OCI-LY1 (cell line): ENCODE data around the gene CNTROB.

Experiments
- H2AFZ ChIP-seq: fragments of 200-600 bp; sonication (generic), shearing (Covaris generic); 2 replicates; pipeline ENCODE4 v1.6.0; 2014; ENCODE audit warnings: antibody characterized with exemption, mild to moderate bottlenecking, low read length
- H3F3A ChIP-seq: fragments of 200-600 bp; sonication (generic), shearing (Covaris generic); 2 replicates; pipeline ENCODE4 v1.6.0; 2014; ENCODE audit warnings: mild to moderate bottlenecking, antibody characterized with exemption, low read length, moderate library complexity; ENCODE audit not compliant: insufficient read depth
- H3K27ac ChIP-seq: fragments of 200-600 bp; sonication (generic); 2 replicates; pipeline ENCODE4 v1.5.1; 2014; ENCODE audit warnings: low read length, mixed run types, mild to moderate bottlenecking, low read depth; ENCODE audit not compliant: poor library complexity, severe bottlenecking
- H3K27me3 ChIP-seq: fragments of 200-600 bp; sonication (generic); 2 replicates; pipeline ENCODE4 v1.6.0; 2014; ENCODE audit warnings: antibody characterized with exemption, mild to moderate bottlenecking, low read length, moderate library complexity; ENCODE audit not compliant: insufficient read depth
- H3K36me3 ChIP-seq: fragments of 200-600 bp; sonication (generic); 2 replicates; pipeline ENCODE4 v1.6.1; 2014; ENCODE audit warnings: mild to moderate bottlenecking, antibody characterized with exemption, low read length, moderate library complexity, mixed read lengths; ENCODE audit not compliant: insufficient read depth
- H3K4me1 ChIP-seq: fragments of 200-600 bp; sonication (generic); 2 replicates; pipeline ENCODE4 v1.5.1; 2014; ENCODE audit warnings: mild to moderate bottlenecking, low read length, moderate library complexity; ENCODE audit not compliant: insufficient read depth, severe bottlenecking
- H3K4me2 ChIP-seq: fragments of 200-600 bp; sonication (generic), shearing (Covaris generic); 2 replicates; pipeline ENCODE4 v1.6.1; 2014; ENCODE audit warnings: low read length
- H3K4me3 ChIP-seq: fragments of 200-600 bp; sonication (generic); 2 replicates; pipeline ENCODE4 v1.5.1; 2014; ENCODE audit warnings: low read length, low read depth, mild to moderate bottlenecking, mixed read lengths; ENCODE audit not compliant: poor library complexity, severe bottlenecking
- H3K79me2 ChIP-seq: fragments of 200-600 bp; shearing (Covaris generic); 2 replicates; pipeline ENCODE4 v1.6.1; 2016; ENCODE audit warnings: mixed run types, low read length, mixed read lengths; ENCODE audit not compliant: insufficient read depth
- H3K9ac ChIP-seq: fragments of 200-600 bp; sonication (generic), shearing (Covaris generic); 2 replicates; pipeline ENCODE4 v1.6.1; 2014; ENCODE audit warnings: mild to moderate bottlenecking, low read length, mixed read lengths
- H3K9me2 ChIP-seq: fragments of 200-600 bp; sonication (generic), shearing (Covaris generic); 2 replicates; pipeline ENCODE4 v1.6.1; 2014; ENCODE audit warnings: low read depth, mild to moderate bottlenecking, low read length, mixed read lengths
- H3K9me3 ChIP-seq: fragments of 200-600 bp; shearing (Covaris generic); 2 replicates; pipeline ENCODE4 v1.6.1; 2014; ENCODE audit warnings: low read length, mixed read lengths
- H4K20me1 ChIP-seq: fragments of 200-600 bp; sonication (generic), shearing (Covaris generic); 2 replicates; pipeline ENCODE4 v1.6.0; 2016; ENCODE audit warnings: mild to moderate bottlenecking, low read length; ENCODE audit not compliant: insufficient read depth
- EZH2 ChIP-seq: fragments of 200-600 bp; sonication (generic), shearing (Covaris generic); IDR thresholded peaks from 2 replicates; pipeline ENCODE4 v1.8.0; 2017; ENCODE audit warnings: borderline replicate concordance, mixed run types, mild to moderate bottlenecking, antibody characterized with exemption, low read length, moderate library complexity, mixed read lengths
- TF ChIP-seq, protein P1 (sequence below): fragments of 200-600 bp; sonication (generic), shearing (Covaris generic); IDR thresholded peaks from 2 replicates; pipeline ENCODE4 v1.5.1; 2017; ENCODE audit warnings: mild to moderate bottlenecking, antibody characterized with exemption, low read length, moderate library complexity, mixed read lengths

CNTROB gene

DNA sequence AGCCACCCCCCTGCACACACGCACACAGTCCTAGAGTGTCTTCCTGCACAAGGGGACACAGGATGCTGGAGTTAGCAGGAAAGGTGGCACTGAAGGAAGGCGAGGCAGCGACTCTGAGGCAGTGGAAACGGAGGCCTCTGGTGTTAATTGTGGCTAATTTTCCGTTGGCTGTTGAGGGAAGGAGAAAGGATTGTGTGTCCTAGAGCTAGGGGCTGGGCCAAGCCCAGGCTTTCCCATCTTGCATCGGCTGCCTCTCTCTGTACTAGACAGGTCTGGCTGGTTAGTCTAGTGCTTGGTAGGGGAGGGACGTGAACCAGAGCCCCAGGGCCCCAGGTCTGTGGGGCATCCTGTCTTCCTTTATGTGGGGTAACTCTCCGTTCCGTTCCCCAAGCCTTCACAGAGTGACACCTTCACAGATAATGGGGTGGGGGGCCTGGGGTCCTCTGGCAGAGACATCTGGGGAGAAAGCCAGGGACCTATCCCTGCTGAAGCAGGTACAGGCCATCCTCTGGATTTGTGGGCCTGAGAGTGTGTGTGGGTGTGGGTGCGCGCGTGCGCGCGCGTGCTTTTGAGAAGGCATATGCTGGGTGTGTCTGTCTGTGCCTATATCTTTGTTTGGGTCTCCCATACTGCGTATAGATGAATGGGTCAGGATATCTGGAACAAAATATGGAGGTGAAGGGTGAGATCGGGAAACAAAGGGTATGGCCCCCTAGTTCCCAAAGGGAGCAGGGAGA lies 43.7 kb upstream of the CNTROB start, which contains the start of gene CHD3:
Gene CHD3, plus strand, starts transcription at position 606 of the 737 bp plus-strand sequence. CDS start 212 bp downstream, outside the sequence.
- Histone ChIP-seq H3K9me2 (no peaks in the 10 kb centered on the region), H2AFZ (no peak within 1 kb of the TSS), H3K79me2 (peaks cover 21% of the 10 kb centered on the region), H3K9ac (peak within 1 kb of the TSS; percentile 70), H3F3A (no peaks in the 10 kb centered on the region), H3K4me2 (peak within 1 kb of the TSS; percentile 92), H3K9me3 (no peaks in the 10 kb centered on the region), H3K4me3 (peak within 1 kb of the TSS; percentile 98), H4K20me1 (no peaks in the 10 kb centered on the region), H3K27ac (peak within 1 kb of the TSS; percentile 90), H3K4me1 (peaks cover 29% of the 10 kb centered on the region), H3K27me3 (no peaks in the 10 kb centered on the region), H3K36me3 (peaks cover 41% of the 10 kb centered on the region)
- TF ChIP-seq, protein P1, sequence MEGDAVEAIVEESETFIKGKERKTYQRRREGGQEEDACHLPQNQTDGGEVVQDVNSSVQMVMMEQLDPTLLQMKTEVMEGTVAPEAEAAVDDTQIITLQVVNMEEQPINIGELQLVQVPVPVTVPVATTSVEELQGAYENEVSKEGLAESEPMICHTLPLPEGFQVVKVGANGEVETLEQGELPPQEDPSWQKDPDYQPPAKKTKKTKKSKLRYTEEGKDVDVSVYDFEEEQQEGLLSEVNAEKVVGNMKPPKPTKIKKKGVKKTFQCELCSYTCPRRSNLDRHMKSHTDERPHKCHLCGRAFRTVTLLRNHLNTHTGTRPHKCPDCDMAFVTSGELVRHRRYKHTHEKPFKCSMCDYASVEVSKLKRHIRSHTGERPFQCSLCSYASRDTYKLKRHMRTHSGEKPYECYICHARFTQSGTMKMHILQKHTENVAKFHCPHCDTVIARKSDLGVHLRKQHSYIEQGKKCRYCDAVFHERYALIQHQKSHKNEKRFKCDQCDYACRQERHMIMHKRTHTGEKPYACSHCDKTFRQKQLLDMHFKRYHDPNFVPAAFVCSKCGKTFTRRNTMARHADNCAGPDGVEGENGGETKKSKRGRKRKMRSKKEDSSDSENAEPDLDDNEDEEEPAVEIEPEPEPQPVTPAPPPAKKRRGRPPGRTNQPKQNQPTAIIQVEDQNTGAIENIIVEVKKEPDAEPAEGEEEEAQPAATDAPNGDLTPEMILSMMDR, result no peak
- TF ChIP-seq EZH2, result no peak

DNA sequence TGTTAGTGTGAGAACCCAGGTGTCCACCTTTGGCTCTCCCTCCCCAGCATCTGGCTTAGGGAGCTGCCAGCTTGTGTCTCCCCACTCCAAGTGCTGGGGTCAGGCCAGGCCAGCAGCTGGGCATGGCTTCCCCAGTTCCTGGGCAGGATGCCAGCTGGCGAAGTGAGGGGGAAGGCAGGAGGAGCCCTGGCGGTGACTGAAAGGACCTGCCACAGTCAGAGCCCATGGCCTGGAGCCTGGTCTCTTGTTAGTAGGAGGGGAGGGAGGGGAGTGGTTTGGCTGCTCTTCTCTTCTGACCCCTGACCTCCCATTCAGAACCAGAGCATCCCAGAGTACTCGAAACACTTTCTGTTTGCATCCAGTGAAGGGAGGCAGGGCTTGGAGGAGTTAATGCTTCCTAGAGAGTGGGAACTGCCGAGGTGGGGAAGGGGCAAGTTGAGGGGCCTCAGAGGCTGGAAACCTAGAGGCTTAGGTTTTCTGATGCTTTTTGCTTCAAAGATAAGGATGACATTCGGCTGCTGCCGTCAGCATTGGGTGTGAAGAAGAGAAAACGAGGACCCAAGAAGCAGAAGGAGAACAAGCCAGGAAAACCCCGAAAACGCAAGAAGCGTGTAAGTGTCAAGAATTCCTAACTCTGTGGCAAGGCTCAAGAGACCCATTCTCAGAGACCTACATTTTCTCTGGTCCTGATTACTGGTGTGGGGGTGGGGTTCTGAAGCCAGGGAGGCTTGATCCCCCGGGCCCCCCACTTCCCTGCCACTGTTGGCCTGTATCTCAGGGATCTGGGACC lies 42.6 kb upstream of the CNTROB start:
- Histone ChIP-seq H3K27ac (peak overlapping the region; percentile 16), H3K36me3 (peaks cover 51% of the 10 kb centered on the region), H3K27me3 (no peaks in the 10 kb centered on the region), H3K4me1 (peaks cover 21% of the 10 kb centered on the region), H2AFZ (no peak overlapping the region), H3F3A (no peaks in the 10 kb centered on the region), H3K4me2 (peak overlapping the region; percentile 92; the same call in 1 of the 2 replicates), H3K4me3 (no peak overlapping the region), H3K9ac (no peak overlapping the region), H3K79me2 (peaks cover 21% of the 10 kb centered on the region), H3K9me3 (no peaks in the 10 kb centered on the region), H3K9me2 (no peaks in the 10 kb centered on the region), H4K20me1 (no peaks in the 10 kb centered on the region)
- no peak for TF ChIP-seq EZH2
- TF ChIP-seq, protein P1, result no peak

DNA sequence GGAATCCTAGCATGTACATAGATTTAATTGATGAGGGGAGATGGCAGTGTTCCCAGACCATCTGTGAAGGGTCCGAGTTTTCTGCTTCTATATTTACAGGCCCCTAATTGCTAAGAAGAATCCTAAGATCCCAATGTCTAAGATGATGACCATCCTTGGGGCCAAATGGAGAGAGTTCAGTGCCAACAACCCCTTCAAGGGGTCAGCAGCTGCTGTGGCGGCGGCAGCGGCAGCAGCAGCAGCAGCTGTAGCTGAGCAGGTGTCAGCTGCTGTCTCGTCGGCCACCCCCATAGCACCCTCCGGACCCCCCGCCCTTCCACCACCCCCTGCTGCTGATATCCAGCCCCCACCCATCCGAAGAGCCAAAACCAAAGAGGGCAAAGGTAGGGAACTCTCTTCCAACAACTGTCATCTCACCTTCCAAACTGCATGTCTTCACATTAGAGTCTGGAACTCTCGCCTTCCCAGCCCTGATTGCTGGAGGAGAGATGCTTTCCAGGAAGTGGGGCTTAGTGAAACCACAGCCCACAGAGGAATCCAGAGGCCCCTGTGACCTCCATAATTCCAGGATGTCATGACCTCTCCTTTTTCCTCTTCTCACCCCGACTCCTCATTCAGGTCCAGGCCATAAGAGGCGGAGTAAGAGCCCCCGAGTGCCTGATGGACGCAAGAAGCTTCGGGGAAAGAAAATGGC lies 38.7 kb upstream of the CNTROB start:
- TF ChIP-seq, protein P1, result no peak
- TF ChIP-seq EZH2, result no peak
- 0 out of 2 replicates have a peak, but pooled peaks cover 3% of the 10 kb centered on the region for H3K79me2 ChIP-seq
- H3K4me2 ChIP-seq, result no peak overlapping the region
- peaks cover 6% of the 10 kb centered on the region for H3K4me1 ChIP-seq
- no peaks in the 10 kb centered on the region for H4K20me1 ChIP-seq
- peaks cover 87% of the 10 kb centered on the region for H3K36me3 ChIP-seq
- no peaks in the 10 kb centered on the region for H3K9me3 ChIP-seq
- no peak overlapping the region for H2AFZ ChIP-seq
- no peaks in the 10 kb centered on the region for H3K9me2 ChIP-seq
- H3K9ac ChIP-seq, result no peak overlapping the region
- no peaks in the 10 kb centered on the region for H3K27me3 ChIP-seq
- no peak overlapping the region for H3K27ac ChIP-seq
- H3F3A ChIP-seq, result no peaks in the 10 kb centered on the region
- H3K4me3 ChIP-seq, result no peak overlapping the region
